Measurements from ENCODE around the gene C3.

DNA sequence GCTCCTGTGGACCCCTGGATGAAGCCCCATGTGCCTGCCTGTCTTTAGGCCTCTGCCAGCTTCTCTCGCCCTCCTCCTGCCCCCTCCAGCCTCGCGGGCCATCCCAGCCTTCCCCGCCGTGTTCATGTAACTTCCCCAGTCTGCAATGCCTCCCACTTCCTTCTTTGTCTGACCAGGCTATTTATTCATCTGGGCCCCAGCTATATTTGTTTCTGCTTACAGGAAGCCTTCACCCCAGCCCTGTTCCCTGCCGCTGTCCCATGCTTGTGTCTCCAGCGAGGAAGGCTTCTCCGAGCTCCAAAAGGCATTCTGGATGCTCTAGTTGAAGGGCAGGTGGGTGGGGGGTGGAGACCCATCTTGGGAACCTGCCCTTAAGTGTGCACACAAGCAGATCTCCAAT lies 7.9 kb upstream of the C3 start:
- TF ChIP-seq CTCF (IDR thresholded peaks at IDR 0.05): no peak
- no peak for TF ChIP-seq POLR2A (IDR thresholded peaks at IDR 0.05)

Data from Peyer's patch (tissue), 4 donors.